ENCODE results near the gene TCERG1L. TPM values are rescaled to one million over a fixed set of nuclear protein-coding genes. Genes with fewer than 3 reads are reported as not detected.

Gene TCERG1L
- total and polyA plus RNA-seq, 8 donors: 0.18 TPM; not detected in 7

DNA sequence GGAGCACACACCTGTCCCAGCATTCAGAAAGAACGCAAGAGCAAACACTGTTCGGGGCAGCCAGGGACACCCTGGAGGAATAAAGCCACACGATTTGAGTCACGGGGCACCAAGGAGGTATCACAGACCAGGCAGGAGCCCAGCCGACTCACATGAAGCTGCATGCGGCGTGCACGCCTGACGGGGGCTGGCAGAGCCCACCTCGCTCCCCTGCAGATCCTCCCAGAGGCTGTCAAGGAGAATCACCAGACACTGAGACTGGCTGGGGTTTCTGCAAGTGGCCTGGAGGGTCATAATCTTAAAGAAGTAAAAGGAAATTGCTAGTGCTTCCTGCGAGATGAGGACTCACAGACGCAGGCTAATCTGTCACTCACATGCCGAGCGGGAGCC lies 61.6 kb downstream of the TCERG1L start:
- H3K27me3 ChIP-seq: peaks cover 0 to 93% (median 9%) of the 10 kb centered on the region in 3 donors
- peak in 1 of 2 donors; percentile 11 for DNase-seq
- intact Hi-C loops (cut with DNase I; ENCODE audit: low total_unique reads): no loop called here

GRCh38 chr10:131249238-131249954 lies 62.1 kb downstream of the TCERG1L start:
- no peak for TF ChIP-seq POLR2AphosphoS5 (IDR thresholded peaks at IDR 0.05)
- TF ChIP-seq POLR2A (IDR thresholded peaks at IDR 0.05): no peak
- no peak for TF ChIP-seq EP300 (IDR thresholded peaks at IDR 0.05)
- TF ChIP-seq CTCF (IDR thresholded peaks at IDR 0.05): no peak
- no peak overlapping the region for H3K27ac ChIP-seq
- no peaks in the 10 kb centered on the region for H3K36me3 ChIP-seq
- 23 to 44% (median 39%) methylated on average over 16 of the region's 16 CpGs for WGBS, 5 donors
- no peaks in the 10 kb centered on the region for H3K4me1 ChIP-seq
- DNase-seq: no peak
- intact Hi-C loops (cut with DNase I; ENCODE audit: low total_unique reads): no loop called here
- H3K27me3 ChIP-seq: peaks cover 0 to 94% (median 9%) of the 10 kb centered on the region in 3 donors
- H3K9me3 ChIP-seq: no peaks in the 10 kb centered on the region
- H3K4me3 ChIP-seq: no peak overlapping the region

More for the DNA sequence above, 61.6 kb downstream of the TCERG1L start:
- no peak for TF ChIP-seq POLR2A (IDR thresholded peaks at IDR 0.05)
- TF ChIP-seq POLR2AphosphoS5 (IDR thresholded peaks at IDR 0.05): no peak
- no peak for TF ChIP-seq EP300 (IDR thresholded peaks at IDR 0.05)
- TF ChIP-seq CTCF (IDR thresholded peaks at IDR 0.05): no peak
- Histone ChIP-seq H3K4me1 (no peaks in the 10 kb centered on the region), H3K27ac (no peak overlapping the region), H3K9me3 (no peaks in the 10 kb centered on the region), H3K4me3 (no peak overlapping the region), H3K36me3 (no peaks in the 10 kb centered on the region)
- 15 to 30% (median 23%) methylated on average over 14 of the region's 14 CpGs for WGBS, 5 donors

GRCh38 chr10:131248376-131249165 lies 63.0 kb downstream of the TCERG1L start:
- intact Hi-C loops (cut with DNase I; ENCODE audit: low total_unique reads): no loop called here
- 71 to 82% (median 76%) methylated on average over 20 of the region's 20 CpGs for whole genome bisulfite sequencing, 5 donors

More at GRCh38 chr10:131248376-131249165, 63.0 kb downstream of the TCERG1L start:
- DNase-seq: no peak
- Histone ChIP-seq H3K9me3 (no peaks in the 10 kb centered on the region), H3K27ac (no peak overlapping the region), H3K36me3 (no peaks in the 10 kb centered on the region), H3K27me3 (peaks cover 0 to 92% (median 9%) of the 10 kb centered on the region in 3 donors), H3K4me1 (no peaks in the 10 kb centered on the region), H3K4me3 (no peak overlapping the region)
- TF ChIP-seq CTCF (IDR thresholded peaks at IDR 0.05) (no peak), POLR2AphosphoS5 (IDR thresholded peaks at IDR 0.05) (no peak), POLR2A (IDR thresholded peaks at IDR 0.05) (no peak), EP300 (IDR thresholded peaks at IDR 0.05) (no peak)

Data from stomach (tissue), 9 donors.